NCI-H345 treated with DMSO at 0.1 percent for 48 hours (cell line): ENCODE measurements around the gene DNAH17.

ENCODE experiments used
- DNase-seq: peaks from one replicate; lab custom pipeline; 2025; ENCODE audit not compliant: unreplicated experiment; lab: John Stamatoyannopoulos, UW

DNAH17 gene

DNA sequence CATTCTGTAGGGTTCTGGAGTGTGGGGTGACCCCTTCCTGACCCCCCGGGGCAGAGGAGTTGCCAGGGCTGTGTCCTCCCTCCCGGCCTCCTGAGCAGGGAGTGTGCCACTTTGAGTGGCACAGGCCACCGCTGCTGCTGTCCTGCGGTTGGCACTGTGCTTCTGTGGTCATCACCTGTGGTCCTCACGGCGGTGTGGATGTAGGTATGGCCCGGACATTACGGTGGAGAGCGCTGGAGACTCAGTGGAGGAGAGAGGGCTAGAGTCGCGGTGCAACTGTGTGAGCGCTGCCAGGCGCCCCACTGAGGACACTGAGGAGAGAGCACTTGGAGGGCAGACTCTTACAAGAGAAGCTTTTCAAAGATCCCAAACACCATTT is 159.7 kb downstream of the DNAH17 start:
- no peak for DNase-seq

DNA sequence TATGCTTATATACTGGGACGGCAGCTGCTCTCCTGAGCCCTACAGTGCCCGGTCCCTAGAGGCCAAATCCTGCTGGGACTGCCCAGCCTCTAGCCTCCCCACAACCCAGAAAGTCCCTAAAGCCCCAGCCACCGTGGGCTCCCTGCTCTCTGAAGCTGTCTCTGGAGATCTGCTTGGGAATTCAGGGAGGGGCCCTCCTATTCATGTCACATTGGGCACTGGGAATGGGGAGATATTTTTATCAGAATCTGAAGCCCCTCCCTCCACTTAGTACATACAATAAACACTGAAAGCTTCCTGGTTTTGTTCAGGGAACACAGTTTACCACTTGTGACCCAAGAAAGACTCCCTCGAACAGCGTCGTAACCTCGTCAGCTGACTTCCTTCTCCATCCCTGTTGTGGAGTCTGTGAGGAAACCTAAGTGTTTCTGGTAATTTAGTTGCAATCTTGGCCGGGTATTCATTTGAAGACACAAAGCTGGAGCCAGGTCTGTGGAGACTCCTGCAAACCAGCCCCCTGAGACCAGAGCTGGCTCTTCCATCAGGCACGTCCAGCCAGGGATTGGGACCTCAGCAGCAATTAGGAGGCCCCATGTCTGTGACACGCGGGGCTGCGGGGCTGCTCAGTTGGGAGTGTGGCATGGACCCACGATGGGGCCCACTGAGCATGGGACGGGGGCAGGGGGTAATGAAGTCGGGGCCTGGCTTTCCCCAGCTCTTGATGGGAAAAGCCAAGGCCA is 160.2 kb downstream of the DNAH17 start:
- no peak for DNase-seq

DNA sequence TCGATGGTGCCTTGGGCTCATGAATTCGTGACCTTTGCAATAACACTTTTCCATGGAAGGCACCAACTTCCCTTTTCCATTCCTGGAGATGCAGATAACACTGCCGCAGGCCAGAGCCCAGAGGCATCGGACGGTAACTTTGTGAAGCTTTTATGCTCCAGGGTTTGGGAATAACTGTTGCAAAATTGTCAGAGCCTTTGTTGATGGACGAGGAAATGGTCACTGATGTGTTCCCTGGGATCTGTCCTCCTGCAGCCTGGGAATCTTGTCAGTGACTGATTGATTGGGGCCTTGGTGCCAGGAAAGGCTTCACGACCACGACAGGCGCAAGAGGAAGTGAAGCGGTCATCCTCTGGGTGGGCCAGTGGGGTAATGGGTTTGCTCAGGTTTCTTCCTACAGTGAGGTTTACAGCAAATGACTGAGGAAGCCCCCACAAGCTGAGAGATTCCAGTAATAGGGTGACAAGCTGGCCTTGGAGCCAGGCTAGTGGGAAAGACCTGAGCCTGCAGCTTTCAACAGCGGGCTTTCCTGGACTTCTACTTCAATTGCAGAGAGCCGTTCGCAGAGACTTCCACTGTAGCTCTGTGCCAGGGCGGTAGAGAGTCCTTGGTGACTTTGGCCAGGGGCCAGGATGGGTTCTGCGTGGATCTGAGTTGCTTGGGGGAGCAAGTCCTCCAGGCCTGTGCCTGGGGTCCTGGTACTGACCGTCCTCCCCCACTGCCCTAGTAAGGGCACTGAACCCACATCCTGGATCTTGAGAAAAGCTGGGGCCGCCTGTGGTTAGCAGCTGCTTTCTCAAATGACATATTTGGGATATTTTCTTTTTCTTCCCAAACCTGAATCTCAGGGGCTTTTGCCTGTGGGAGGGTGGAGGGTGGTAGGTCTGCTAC is 161.1 kb downstream of the DNAH17 start:
- DNase-seq: no peak

DNA sequence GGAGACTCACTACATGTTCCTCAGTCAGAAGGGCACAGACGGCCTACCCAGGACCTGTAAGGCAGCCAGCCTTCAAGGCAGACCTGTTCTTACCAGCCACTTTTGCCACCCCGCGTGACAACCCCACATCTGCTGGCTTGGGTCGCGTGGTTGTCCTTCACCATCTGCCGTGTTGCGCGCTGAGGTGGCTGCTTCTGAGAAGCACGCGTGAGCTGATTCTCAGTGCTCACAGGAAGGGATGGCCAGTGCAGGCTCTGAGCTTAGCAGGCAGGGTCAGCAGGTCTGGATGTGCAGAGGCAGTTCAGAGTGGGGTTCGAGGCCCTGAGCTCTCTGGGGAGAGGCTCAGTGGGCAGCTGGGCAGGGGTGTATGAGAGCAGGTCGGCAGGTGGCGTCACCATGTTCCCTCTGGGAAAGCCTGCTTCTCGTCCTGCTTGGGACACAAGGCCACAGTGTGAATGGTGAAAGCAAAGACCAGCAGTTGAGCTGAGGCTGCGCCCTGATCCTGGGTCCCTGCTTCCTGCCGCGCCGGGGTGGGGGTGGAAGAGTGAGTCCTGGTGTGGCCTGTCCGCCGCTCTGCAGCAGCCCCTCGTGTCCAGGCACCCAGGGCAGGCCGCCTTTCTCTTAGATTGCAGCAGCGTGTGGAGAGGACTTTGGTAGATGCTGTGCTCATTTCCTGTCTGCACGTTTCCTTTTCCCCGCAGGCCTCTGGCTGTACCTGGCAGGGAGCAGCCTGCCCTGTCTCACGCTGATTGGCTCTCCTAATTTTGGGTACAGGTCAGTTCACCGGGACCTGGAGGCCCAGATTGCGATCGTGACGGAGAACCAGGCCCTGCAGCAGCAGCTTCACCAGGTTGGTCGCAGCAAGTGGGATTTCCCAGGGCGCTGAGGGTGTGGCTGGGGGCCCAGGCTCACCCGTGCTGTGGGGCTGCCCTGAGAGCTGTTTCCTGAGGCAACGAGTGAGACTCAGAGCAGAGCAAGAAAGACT is 162.7 kb downstream of the DNAH17 start:
- DNase-seq: no peak

DNA sequence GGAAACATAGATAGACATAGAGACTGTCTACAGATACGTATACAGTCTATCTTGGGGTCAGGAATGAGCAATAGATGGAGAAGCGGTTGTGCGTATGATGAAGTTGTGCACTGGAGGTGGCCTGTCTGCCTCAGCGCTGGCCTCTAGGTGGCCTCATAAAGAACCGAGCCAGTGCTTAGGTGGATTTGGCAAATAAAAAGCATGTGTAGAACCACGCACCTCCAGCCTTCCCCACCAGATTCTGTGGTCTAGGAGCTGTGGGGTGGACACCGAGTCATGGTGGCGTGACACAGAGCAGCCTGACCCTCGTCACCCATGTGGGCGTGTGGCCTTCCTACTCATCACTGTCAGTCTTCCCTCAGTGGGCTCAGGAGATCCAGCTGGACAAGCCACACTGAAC is 164.8 kb downstream of the DNAH17 start:
- no peak for DNase-seq

DNA sequence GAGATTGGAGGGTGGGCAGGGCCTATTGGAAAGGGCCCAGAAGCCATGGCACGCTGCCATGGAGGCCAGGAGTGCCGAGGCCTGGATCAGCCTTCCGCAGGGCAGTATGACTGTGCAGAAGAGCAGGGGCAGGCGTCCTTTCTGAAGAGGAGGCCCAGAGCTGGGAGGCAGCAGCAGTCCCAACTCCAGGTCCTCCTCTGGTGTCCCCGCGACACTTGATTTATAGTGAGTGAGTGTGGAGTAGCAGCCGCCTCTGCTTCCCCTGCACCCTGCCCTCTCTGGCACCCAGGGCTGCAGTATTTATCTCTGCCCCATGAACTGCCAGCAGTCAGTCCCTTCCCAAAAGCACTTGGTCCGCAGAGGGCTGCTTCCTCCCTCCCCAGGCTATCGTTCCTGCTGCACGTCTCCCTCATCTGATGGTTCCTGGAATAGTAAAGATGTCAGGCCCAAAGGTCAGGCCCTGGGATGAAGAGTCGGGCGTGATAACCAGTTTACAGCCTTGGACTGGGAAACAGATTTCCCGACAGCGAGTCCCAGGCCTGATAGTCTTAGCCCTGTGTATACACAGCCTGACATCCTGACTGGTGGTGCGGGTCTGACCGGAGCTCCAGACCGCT is 165.8 kb downstream of the DNAH17 start:
- DNase-seq: no peak

DNA sequence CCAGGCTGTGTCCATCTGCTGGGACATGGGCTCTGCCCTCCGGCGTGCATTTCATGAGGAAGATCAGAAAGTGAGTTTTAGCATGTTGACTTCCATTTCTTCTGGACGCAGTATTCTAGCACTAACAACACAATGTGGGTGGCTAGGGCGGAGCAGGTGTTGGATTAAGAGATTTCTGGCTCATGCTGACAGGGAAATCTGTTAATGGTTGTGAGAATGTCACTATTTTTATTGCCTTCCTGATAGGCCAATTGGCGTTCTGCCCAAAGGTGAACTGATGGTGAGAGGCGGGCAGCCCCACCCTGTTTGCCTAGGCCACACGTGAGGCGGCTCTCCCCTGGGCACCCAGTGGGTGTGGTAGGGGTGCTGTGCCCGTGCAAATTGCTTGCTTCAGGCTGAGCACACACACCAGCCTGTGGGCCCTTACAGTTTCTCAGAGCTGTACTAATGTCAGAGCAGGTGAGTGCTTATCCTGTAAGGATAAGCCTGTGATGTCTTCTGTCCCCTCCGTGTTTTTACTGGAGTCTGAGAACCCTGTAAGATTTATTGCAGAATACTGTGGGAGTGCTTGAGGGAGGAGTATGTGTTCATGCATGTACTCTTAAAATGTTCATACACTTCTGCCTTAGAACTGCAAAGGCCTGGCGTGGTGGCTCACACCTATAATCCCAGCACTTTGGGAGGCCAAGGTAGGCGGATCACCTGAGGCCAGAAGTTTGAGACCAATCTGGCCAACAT is 167.8 kb downstream of the DNAH17 start:
- peak; percentile 95 for DNase-seq

DNA sequence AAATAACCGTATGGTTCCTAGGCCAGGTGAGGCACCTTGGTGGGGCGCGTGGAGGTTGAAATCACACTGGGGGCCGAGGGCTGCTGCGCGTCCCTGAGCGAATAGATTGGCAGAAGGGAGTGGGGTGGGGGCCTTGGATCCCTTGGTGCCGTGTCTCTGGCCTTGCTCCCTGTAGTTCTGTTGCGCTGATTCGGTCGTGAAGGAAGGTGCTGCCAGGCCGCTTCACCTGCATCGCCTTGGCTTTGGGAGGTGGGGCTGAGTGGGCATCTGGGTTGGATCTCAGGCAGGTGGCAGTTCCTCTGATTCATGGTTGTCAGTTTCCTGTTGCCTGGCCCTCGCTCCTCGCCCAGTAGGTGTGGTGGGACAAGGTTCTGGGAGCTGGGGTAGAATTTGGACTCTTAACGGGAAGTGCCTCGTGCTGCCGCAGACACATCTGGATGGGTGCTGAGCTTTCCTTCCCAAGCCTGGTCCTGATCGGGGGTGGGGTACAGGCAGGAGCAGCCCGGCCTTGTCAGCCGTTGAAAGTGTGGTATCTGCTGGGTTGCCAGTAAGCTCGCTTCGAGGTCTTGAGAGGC is 168.6 kb downstream of the DNAH17 start:
- DNase-seq: no peak

DNA sequence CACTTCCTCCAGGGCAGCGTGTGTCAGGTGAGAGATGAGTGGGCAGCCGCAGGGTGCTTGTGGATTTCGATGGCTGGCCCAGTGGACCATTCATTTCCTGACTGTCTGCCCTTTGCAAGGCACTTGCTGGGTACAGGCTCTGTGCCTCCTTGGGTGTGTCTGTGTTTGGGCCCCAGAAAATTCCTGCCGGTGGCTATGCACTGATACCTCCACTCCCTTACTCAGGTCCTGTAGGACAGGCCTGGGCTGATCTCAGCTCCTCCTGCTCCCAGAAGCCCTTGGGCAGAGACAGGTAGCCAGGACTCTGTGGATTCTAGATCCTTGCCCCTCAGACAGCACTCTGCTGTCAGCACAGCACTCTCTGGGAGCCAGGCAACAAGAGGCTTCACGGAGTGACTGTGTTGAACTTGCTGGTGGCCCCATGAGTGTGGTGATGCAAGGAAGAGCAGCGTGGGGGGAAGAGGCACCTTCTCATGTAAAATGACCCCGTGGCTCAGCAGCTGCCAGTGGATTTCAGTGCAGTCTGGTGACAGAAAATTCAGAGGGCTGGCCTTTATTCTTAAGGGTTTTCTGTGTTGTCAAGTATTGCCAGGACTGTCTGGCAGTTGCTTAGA is 169.7 kb downstream of the DNAH17 start:
- DNase-seq: no peak

DNA sequence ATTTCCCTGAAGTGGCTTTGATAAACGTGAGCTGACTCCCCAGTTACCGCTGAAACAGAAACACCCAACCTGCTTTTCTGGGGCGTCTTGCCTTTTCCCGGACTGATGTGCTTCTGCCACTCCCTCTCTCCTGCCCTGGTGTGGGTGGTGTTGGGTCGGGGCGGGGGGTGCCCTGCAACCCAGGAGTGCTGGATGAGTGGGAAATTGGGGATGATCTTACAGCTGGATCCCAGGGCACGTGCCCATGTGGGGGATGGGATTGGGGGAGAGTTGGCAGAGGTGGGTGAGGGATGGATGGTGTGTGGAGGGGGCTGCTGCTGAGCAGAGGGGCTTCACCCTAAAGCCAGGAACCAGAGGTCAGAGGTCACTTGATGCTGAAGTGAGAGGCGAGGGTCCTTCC is 170.3 kb downstream of the DNAH17 start:
- no peak for DNase-seq

DNA sequence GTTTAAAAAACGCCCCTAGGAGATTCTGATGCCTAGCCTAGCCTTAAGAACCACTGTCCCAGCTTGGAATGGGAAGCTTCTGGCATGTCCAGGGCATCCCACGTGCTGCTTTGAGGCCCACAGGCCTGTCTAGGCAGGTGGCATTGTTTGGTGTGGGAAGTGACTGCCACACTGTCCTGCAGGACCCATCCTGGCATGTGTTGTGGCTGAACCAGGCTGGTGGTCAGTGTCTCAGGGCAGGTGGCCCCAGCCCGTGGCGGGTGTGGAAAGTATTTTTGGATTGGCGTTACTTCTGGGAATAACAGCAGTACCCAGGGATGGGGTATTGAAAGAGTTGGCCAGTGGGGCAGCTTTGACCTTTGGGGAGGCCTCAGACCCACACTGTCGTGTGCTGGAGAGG is 170.8 kb downstream of the DNAH17 start:
- no peak for DNase-seq

DNA sequence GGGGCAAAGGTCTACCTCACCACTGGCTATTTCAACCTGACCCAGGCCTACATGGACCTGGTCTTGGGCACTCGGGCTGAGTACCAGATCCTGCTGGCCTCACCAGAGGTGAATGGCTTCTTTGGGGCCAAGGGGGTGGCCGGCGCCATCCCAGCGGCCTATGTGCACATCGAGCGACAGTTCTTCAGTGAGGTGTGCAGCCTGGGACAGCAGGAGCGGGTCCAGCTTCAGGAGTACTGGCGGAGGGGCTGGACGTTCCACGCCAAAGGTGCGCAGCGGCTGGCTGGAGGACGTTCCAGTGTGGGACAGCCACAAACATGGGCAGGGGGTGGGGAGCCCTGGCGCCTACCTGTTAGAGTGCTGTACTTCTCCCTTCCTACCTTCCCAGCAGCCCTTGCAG is 173.4 kb downstream of the DNAH17 start:
- DNase-seq: no peak

DNA sequence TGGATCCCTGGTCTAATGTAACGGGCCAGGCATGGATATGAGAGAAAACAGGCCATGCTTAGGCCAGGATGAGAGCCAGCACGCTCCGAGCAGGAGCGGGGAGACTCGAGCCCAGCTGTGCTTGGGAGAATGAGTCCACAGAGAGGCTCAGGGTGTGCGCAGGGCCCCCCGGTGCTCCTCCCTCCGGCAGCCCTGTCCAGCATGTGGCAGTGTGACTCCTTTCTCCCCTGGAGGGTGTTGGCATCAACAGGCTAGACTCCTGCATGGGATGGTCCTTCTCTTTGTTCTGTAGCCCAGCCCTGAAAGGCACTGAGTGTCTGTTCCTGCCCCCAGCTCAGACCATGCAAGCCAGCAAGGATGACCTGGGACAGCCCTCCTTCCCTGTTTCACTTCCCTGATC is 175.3 kb downstream of the DNAH17 start:
- no peak for DNase-seq

DNA sequence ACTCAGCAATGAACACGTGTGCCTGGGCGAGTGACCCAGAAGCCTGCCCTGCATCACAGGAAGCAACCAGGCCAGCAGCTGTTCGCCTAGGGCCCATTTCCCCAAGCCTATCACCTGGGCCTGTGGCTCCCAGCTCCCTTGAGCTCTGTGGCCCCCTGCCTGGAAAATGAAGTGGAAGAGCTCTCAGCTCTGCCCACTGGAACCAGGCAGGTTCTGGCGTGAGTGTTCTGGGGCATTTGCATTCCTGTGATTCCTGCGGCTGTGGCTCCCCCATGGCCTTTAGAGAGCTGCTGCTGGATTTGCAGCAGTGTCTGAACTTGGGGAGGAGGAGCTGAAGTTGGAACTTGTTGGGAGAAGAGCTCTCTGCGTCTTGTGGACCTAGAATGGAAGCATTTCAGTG is 175.9 kb downstream of the DNAH17 start:
- DNase-seq: no peak

DNA sequence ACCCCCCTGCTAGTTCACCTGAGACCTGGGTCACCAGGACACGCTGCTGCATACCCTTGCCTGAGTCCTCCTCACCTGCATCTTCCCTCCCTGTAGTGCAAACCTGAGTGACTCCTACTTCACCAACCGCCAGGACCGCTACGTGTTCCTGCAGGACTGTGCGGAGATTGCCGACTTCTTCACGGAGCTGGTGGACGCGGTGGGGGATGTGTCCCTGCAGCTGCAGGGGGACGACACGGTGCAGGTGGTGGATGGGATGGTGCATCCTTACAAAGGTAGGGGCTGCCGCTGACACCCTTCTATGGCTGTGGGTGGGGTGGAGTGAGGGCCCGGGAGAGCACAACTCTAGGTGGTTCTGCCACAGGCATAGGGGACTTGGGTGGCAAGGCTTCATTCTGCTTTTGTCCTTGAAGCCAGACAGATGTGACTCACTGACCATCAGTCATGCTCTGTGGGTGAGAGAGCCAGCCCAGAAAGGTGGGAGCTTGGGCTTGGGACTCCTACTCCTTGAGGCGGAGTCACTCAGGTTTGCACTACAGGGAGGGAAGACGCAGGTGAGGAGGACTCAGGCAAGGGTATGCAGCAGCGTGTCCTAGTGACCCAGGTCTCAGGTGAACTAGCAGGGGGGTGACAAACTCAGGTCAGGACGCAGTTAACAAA is 176.5 kb downstream of the DNAH17 start:
- DNase-seq: no peak

DNA sequence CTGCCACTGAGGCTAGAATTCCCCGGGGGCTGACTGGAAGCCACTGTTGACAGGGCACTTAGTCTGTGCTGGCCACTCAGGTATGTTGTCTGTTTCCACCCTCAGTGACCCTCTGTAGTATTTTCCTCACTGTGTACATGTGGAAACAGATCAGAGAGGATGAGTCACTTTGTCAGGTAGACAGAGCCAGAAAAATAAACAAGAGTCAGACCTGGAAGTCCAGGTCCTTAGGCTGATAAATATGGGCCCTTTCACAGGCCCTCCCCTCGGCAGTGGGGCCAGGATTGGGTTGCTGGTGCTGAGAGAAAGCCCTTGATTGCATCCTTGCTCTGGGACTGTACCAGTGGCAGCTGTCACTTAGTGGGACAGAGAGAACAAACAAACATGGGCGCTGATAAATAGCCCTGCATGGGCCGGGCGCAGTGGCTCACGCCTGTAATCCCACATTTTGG is 177.5 kb downstream of the DNAH17 start:
- DNase-seq: no peak

DNA sequence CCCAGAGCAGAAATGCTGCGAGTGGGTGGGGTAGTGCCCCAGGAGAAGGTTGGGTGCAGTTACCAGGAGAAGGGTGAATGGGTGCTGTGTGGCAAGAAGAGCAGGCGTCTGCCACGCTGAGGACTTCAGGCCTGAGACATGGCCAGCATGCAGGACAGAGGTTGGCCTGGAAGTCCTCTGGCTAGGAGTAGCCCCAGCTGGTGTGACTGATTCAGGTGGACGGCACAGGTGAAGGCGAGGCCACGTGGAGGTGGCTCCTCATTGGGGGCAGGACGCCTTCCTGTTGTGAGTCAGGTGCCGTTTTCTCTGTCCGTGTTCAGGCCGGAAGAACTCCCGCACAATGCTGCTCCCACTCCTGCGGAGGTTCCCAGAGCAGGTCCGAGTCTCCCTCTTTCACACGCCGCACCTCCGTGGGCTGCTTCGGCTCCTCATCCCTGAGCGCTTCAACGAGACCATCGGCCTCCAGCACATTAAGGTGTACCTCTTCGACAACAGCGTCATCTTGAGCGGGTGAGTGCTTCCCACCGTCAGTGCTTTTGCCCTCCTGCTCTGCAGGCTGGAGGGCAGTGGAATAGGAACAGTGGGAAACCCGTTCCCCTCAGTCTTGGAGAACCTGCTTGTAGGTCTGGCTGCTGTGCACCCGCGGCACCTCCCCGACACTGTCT is 178.0 kb downstream of the DNAH17 start:
- no peak for DNase-seq

DNA sequence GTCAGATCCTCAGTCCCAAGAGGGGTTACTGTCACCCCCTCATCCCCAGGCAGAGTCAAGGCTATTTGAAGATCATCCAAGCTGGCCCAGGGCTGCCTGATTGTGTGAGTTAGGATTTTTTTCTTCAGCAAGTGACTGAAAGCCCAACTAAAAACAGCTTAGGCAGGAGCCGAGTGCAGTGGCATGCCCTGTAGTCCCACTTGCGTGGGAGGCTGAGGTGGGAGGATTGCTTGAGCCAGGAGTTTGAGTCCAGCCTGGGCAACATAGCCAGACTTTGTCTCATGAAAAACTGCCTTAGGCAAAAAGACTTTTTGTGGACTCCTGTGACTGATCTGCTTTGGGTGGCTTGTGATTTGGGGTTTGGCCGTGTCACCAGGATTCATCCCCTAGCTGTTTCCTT is 178.8 kb downstream of the DNAH17 start:
- DNase-seq: no peak
